HG03354 (cell line): ENCODE measurements around the gene LCORL.

Source experiments
- ATAC-seq: cut with Tn5 transposase; IDR thresholded peaks from one replicate; pipeline ENCODE4 v1.9.1; 2021; ENCODE audit warnings: mild to moderate bottlenecking; ENCODE audit not compliant: unreplicated experiment, poor library complexity, severe bottlenecking

Gene LCORL

DNA sequence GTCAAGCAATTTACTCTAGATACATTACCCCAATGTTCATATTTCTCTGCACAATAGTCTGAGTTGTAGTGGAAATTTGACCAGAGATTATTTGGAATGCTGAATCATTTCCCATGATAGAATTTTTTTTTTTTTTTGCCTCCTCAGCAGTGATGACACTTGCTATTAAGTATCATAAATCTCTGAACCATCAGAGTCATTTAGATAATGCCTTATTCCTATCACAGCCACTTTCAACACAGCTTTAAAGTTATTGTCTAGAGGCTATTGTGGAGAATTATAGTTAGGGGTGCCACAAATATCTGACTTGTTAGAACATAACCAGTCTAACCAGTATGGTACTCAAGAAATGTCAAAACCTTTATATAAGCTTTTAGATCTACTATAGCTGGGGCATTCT is 79.8 kb downstream of the LCORL start:
- no peak for ATAC-seq

GRCh38 chr4:17939054-17939453 is 82.5 kb downstream of the LCORL start:
- no peak for ATAC-seq

- no peak for ATAC-seq
Observed at GRCh38 chr4:17934286-17934685, 87.3 kb downstream of the LCORL start.

DNA sequence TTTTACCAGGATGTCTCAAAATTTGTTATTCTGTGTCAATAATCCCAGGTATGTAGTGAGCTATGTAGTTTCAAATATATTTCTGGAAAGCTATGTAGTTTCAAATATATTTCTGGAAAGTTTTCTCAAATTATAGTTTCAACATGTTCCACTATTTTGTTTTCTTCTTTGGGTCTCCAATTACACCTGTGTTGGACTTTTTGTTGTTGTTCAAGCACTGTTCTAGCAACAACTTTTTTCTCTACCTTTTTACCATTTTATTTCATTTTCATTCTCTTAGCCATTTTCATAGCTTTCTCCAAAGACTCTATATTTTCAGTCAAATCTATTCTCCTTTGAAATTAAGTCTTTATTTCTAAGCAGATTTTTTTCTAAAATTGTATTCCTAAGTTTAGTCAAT is 88.4 kb downstream of the LCORL start:
- no peak for ATAC-seq

DNA sequence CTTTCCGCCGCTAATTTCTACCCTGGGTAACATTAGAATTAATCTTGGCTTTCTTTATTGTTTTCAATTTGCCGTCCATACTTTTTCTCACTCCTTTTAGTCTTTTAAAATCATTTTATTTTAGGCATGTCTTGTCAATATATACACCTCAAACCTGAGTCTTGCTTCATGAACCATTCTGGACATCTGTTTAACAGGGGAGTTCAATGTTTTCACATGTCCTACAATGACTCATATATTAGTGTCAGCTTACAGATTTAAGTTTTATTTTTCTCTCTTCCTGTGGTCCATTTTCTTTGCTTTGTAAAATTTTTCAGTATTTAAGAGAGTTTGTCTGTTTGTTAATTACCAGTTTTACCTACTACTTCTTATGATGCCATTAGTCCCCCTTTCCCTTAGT is 89.5 kb downstream of the LCORL start:
- no peak for ATAC-seq

DNA sequence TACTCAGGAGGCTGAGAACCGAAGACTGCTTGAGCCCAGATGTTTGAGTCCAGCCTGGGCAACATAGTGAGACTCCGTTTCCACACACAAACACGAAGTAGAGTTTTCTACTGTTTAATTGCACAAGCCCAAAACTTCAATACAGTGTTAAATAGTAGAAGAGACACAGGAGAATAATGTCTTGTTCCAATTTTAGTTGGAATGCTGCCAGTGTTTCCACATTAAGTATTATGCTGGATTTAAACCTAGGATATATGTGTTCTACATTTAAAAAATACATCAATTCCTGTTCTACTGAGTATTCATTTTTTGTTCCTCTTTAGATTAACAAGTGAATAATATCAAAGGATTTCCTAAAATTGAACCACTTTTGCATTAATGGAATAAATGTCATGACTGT is 91.3 kb downstream of the LCORL start:
- ATAC-seq = no peak

DNA sequence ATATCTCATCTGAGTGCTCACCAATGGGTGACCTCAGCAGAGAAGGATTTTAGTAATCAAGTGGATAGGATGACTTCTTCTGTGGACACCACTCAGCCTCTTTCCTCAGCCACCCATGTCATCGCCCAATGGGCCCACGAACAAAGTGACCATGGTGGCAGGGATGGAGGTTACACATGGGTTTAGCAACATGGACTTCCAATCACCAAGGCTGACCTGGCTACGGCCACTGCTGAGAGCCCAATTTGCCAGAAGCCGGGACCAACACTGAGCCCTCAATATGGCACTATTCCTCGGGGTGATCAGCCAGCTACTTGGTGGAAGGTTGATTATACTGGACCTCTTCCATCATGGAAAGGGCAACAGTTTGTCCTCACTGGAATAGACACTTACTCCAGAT is 97.4 kb downstream of the LCORL start:
- ATAC-seq = no peak

DNA sequence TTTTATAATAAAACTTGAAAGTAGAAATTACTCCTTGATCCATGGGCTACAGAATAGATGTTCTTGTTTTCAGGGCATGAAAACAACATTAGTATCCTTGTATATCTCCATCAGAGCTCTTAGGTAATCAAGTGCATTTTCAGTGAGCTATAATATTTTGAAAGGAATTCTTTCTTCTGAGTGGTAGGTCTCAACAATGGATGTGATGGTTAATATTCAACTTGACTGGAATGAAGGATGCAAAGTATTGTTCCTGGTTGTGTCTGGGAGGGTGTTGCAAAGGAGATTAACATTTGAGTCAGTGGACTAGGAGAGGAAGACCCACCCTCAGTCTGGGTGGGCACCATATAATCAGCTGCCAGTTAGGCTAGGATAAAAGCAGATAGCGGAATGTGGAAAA is 100.1 kb downstream of the LCORL start:
- no peak for ATAC-seq

DNA sequence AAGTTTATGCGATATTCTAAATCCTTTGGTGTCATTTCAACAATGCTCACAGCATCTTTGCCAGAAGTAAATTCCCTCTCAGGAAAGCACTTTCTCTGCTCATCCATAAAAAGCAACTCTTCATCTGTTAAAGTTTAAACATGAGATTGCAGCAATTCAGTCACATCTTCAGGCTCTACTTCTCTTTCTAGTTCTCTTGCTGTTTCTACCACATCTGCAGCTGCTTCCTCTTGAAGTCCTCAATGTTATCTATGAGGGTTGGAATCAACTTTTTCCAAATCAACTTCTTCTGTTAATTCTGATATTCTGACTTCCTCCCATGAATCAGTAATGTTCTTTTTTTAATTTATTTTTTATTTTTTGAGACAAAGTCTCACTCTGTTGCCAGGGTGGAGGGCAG is 100.9 kb downstream of the LCORL start:
- no peak for ATAC-seq

DNA sequence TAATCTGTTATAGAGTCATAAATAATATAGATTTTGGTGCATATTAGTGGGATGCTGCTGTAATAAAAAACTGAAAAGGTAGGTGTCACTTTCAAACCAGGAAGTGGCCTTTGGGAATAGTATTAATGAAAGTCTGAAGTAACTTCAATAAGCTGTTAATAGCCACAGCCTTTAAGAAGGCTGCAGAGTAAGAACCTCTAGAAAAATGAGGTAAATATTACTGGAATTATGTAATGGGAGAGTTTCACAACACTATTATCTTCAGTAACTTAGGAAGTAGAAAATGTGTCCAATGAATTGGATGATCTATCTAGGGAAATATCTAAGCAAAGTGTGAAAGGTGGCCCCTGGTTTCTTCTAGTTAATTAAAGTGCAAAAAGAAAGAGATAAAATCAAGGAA is 106.1 kb downstream of the LCORL start:
- ATAC-seq = no peak

DNA sequence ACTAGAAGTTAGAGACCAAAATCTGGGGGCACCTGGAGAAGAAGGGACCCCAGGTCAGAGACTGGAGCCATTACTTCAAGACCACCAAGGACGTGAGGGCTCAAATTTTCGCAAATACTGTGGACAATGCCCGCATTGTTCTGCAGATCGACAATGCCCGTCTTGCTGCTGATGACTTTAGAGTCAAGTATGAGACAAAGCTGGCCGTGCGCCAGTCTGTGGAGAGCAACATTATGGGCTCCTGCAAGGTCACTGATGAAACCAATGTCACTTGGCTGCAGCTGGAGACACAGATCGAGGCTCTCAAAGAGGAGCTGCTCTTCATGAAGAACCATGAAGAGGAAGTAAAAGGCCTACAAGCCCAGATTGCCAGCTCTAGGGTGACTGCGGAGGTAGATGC is 109.5 kb downstream of the LCORL start:
- ATAC-seq = no peak

DNA sequence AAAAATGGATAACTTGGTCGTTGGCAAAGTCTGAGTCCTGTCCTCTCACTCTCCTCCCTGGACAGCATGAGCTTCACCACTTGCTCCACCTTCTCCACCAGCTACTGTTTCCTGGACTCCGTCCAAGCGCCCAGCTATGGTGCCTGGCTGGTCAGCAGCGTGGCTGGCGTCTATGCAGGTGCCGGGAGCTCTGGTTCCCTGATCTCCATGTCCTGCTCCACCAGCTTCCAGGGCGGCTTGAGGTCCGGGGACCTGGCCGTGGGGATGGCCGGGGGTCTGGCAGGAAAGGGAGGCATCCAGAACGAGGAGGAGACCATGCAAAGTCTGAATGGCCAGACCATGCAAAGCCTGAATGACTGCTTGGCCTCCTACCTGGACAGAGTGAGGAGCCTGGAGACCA is 109.9 kb downstream of the LCORL start:
- ATAC-seq = no peak

- no peak for ATAC-seq
Observed at GRCh38 chr4:17898553-17899055, 123.0 kb downstream of the LCORL start.

- no peak for ATAC-seq
Observed at GRCh38 chr4:17895481-17895880, 126.1 kb downstream of the LCORL start.

DNA sequence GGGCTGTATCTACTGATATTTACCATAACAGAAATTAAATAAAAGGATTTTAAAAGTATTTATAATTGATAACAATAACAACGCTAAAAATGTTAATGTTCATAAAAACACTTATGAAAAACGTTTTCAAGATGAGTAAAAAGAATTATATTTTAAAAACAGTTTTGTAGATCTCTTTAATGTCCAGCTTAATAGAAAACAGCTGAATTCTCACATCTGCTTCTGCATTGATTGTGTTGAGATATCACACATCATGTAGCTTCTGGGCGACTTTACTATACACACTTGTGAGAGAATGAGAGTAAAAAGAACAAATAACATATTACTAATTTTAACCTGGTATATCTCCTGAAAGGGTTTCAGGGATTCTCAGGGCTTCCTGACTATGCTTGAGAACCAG is 127.1 kb downstream of the LCORL start:
- ATAC-seq = no peak

DNA sequence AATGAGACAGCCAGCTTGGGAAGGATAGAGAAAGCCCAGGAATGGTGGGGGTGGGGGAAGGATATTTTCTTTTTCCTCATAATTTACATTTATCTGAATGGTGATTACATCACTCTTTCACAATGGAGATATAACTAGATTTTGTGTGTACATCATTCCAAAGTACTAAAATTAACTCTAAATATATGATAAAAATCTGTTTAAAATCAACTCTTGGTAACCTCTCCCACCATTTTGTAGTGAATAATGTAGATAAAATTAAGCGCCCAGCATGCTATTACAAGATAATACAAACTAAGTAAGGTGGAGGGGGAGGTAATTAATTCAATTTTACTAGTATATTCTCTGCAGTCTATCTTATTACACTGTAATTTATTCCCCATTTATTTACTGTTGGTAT is 131.9 kb downstream of the LCORL start:
- no peak for ATAC-seq

DNA sequence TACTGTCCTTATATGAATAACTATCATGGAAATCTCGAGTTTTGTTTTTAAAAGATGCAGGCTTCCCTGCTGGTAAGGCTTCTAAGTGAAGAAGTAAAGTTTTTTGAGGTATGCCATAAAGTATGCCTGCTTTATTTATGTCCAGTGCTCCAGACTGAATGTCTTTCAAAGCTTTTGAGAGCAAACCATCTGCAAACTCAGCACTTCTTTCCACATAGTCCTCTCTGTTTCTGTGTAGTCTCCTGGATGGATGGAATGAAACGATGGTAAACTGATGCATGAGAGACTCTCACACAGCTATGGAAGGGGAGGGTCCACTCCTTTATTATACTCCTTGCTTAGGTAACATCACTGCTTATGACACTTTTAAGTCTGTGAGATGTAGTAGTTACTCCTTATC is 137.0 kb downstream of the LCORL start:
- no peak for ATAC-seq

- ATAC-seq = no peak
Observed at GRCh38 chr4:17884063-17884462, 137.5 kb downstream of the LCORL start.

DNA sequence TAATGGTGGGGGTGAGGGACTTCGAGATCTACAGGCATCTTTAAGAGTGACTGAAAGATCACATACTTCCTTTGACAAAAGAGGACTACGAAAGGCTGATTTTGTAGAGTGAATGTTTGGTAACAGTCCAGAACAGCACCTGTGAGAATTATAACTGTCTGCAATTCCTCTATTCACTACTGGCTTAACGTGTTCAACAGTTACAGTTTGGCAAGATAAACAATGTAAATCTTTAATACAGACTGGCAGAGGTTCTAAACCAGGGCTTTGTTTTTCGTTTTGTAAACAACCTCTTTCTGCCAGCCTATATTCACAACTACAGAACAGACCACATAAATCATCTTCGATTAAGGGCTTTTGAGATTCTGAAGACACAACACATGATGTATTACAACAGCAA is 143.9 kb downstream of the LCORL start:
- ATAC-seq = no peak

DNA sequence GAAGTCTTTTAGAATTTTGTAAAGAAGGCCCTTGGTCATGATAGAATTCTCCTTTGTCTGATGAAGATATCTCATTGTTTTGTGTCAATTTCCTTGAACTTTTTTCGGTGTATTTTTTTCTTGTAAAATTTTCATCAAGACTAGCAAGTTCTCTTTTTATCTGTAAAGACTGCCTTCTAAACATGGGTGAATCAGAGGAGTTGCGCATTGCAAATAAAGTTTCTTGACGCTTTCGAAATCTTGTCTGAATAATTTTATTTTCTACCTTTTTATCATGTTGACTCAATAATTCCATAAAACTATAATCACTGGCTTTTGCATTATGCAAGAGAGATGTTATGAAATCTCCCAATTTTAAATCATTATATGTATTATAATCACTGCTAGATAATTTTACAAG is 144.6 kb downstream of the LCORL start:
- no peak for ATAC-seq

DNA sequence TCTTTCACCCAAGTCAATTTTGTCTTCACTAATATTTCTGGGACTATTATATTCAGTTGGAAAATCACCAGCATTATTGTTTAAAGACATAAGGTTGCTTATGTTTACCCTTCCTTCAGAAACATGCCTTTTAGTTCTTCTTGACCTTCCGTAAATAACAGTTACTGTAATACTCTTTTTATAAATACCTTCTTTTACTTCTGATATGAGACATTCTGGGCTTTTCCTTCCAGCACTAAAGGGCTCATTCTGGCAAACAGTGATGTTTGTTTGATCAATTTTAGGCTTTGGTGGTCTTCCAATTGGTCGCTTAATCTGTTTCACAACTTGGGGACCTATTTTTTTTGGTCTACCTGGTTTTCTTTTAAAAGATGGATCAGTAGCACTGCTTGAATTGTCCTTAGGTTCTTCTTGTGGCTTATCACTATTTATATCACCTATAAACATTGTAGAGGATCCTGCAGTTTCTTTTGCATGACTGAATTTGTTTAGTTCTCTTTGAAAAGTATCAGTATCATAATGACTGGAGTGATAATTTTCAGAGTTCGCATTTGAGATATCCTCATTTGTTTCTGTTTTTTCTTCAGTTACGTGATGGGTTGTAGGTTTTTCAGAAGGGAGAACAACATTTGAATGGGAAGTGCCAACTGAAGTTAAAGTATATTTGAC is 146.0 kb downstream of the LCORL start:
- ATAC-seq = peak; percentile 99

GRCh38 chr4:17869327-17869726 is 152.2 kb downstream of the LCORL start:
- ATAC-seq = no peak
